Activated T-helper 9 cell treated with anti-CD3 and anti-CD28 coated beads, Interleukin-2, amount 50 U/mL, for 16 hours (primary cell): ENCODE results near the gene ZNF672.
"Not testable (repeated sequence)": the region's sequence is repeated elsewhere in the genome, so short reads cannot be mapped to it uniquely, and the experiment has no call there.

Experiments
- DNase-seq: peaks from one replicate; pipeline ENCODE4 v3.0.0-alpha.2; 2020; ENCODE audit warnings: low read depth

ZNF672 gene

GRCh38 chr1:248837781-248838356, at the start of gene ZNF672:
Gene ZNF672, plus strand, starts transcription at chr1:248838224. Its CDS starts 9,051 bp downstream, at chr1:248847275.
- DNase-seq: peak; percentile 90

- no peak for DNase-seq
These were observed 49.7 kb upstream of the ZNF672 start for GRCh38 chr1:248788327-248788726.

GRCh38 chr1:248789337-248789736, 48.7 kb upstream of the ZNF672 start:
- DNase-seq: not testable (repeated sequence)

GRCh38 chr1:248790456-248790855, 47.6 kb upstream of the ZNF672 start:
- no peak for DNase-seq

- DNase-seq: no peak
These were observed 47.0 kb upstream of the ZNF672 start for GRCh38 chr1:248791010-248791409.

GRCh38 chr1:248792342-248792741, 45.7 kb upstream of the ZNF672 start:
- DNase-seq: no peak

GRCh38 chr1:248793592-248793991, 44.4 kb upstream of the ZNF672 start:
- DNase-seq: no peak

GRCh38 chr1:248794663-248795062, 43.4 kb upstream of the ZNF672 start:
- DNase-seq: not testable (repeated sequence)

- DNase-seq: no peak
These were observed 39.2 kb upstream of the ZNF672 start for GRCh38 chr1:248798791-248799190.

- DNase-seq: no peak
These were observed 37.6 kb upstream of the ZNF672 start for GRCh38 chr1:248800459-248800858.

GRCh38 chr1:248802454-248802853, 35.6 kb upstream of the ZNF672 start:
- DNase-seq: no peak

- DNase-seq: not testable (repeated sequence)
These were observed 34.5 kb upstream of the ZNF672 start for GRCh38 chr1:248803501-248803900.

- no peak for DNase-seq
These were observed 33.0 kb upstream of the ZNF672 start for GRCh38 chr1:248804771-248805681.

GRCh38 chr1:248805876-248806275, 32.1 kb upstream of the ZNF672 start:
- DNase-seq: no peak

- DNase-seq: no peak
These were observed 30.8 kb upstream of the ZNF672 start for GRCh38 chr1:248807067-248807737.

- no peak for DNase-seq
These were observed 29.1 kb upstream of the ZNF672 start for GRCh38 chr1:248808876-248809275.

- DNase-seq: no peak
These were observed 27.9 kb upstream of the ZNF672 start for GRCh38 chr1:248810000-248810726.

GRCh38 chr1:248810727-248811513, 27.1 kb upstream of the ZNF672 start:
- no peak for DNase-seq

- no peak for DNase-seq
These were observed 26.2 kb upstream of the ZNF672 start for GRCh38 chr1:248811514-248812490.
